GM21390 (cell line): ENCODE data around the gene TRIM2.

ENCODE experiments used
- ATAC-seq: cut with Tn5 transposase; IDR thresholded peaks from one replicate; pipeline ENCODE4 v1.9.1; 2021; ENCODE audit not compliant: unreplicated experiment

The TRIM2 gene

GRCh38 chr4:153222707-153223426 is 18.6 kb downstream of the TRIM2 start:
- peak; percentile 63 for ATAC-seq

- ATAC-seq = no peak
These were observed 19.2 kb downstream of the TRIM2 start for GRCh38 chr4:153223427-153223801.

- ATAC-seq = no peak
These were observed 19.7 kb downstream of the TRIM2 start for GRCh38 chr4:153223930-153224329.

- no peak for ATAC-seq
These were observed 20.2 kb downstream of the TRIM2 start for GRCh38 chr4:153224474-153224873.

GRCh38 chr4:153227469-153228075 is 23.3 kb downstream of the TRIM2 start:
- ATAC-seq = no peak

GRCh38 chr4:153228512-153229140 is 24.4 kb downstream of the TRIM2 start:
- ATAC-seq = no peak

GRCh38 chr4:153229545-153229944 is 25.3 kb downstream of the TRIM2 start:
- ATAC-seq = no peak

GRCh38 chr4:153232768-153233167 is 28.5 kb downstream of the TRIM2 start:
- no peak for ATAC-seq

GRCh38 chr4:153233761-153234371 is 29.6 kb downstream of the TRIM2 start:
- ATAC-seq = no peak

GRCh38 chr4:153234885-153235284 is 30.6 kb downstream of the TRIM2 start:
- ATAC-seq = no peak

- ATAC-seq = no peak
These were observed 34.1 kb downstream of the TRIM2 start for GRCh38 chr4:153238135-153238919.

- ATAC-seq = no peak
These were observed 35.2 kb downstream of the TRIM2 start for GRCh38 chr4:153239409-153239808.

GRCh38 chr4:153241295-153241694 is 37.1 kb downstream of the TRIM2 start:
- no peak for ATAC-seq

GRCh38 chr4:153241970-153242838 is 38.0 kb downstream of the TRIM2 start:
- no peak for ATAC-seq

- no peak for ATAC-seq
These were observed 38.6 kb downstream of the TRIM2 start for GRCh38 chr4:153242839-153243324.

GRCh38 chr4:153243468-153243867 is 39.2 kb downstream of the TRIM2 start:
- ATAC-seq = no peak

GRCh38 chr4:153244969-153245368 is 40.7 kb downstream of the TRIM2 start:
- no peak for ATAC-seq

GRCh38 chr4:153245775-153246174 is 41.5 kb downstream of the TRIM2 start:
- no peak for ATAC-seq

GRCh38 chr4:153246446-153247115 is 42.3 kb downstream of the TRIM2 start:
- no peak for ATAC-seq

GRCh38 chr4:153247116-153247490 is 42.9 kb downstream of the TRIM2 start:
- no peak for ATAC-seq
